ENCODE measurements around the gene PHF21B.

GRCh38 chr22:44892803-44893730, 116.7 kb downstream of the PHF21B start:
- no peak for TF ChIP-seq ZNF449 (tag by site-specific recombination; IDR thresholded peaks at IDR 0.05)
- TF ChIP-seq ZNF274 (IDR thresholded peaks at IDR 0.05; ENCODE audit: low read length) = no peak
- TF ChIP-seq ZNF274 (tag by site-specific recombination; IDR thresholded peaks at IDR 0.05; ENCODE audit: borderline replicate concordance) = no peak
- TF ChIP-seq YY1 (tag by site-specific recombination; IDR thresholded peaks at IDR 0.05) = no peak
- TF ChIP-seq REST (tag by site-specific recombination; IDR thresholded peaks at IDR 0.05) = no peak
- no peak for TF ChIP-seq ZNF585B (tag by site-specific recombination; IDR thresholded peaks at IDR 0.05)

All from HEK293 (cell line).